CD4-positive, CD25-positive, alpha-beta regulatory T cell (primary cell): ENCODE measurements around the gene CAP2. TPM values are rescaled to one million over a fixed set of nuclear protein-coding genes. Genes with fewer than 3 reads are reported as not detected.

Source experiments
- ATAC-seq, 2 donors: fragments of 150-1000 bp; cut with Tn5 transposase; one replicate each; pipeline ENCODE4 v1.10.0; 2021; ENCODE audit warnings: low read depth in 2 of 2, moderate number of reproducible peaks in 2 of 2, moderate library complexity in 1 of 2
- DNase-seq, 3 donors: peaks; one replicate each; pipeline versions ENCODE4 v3.0.0 to v3.0.0-alpha.2; 2012 to 2022; ENCODE audit warnings: mixed read lengths in 1 of 3
- H3K27ac ChIP-seq: one replicate; pipeline ENCODE4 v1.7.0; 2013; ENCODE audit warnings: mild to moderate bottlenecking, low read length; ENCODE audit not compliant: insufficient read depth, poor library complexity, severe bottlenecking
- H3K27me3 ChIP-seq: one replicate; pipeline ENCODE4 v1.7.0; 2013; ENCODE audit warnings: low read length; ENCODE audit not compliant: control insufficient read depth, insufficient read depth
- H3K36me3 ChIP-seq: one replicate; pipeline ENCODE4 v1.7.0; 2013; ENCODE audit warnings: mild to moderate bottlenecking, low read length, moderate library complexity; ENCODE audit not compliant: control insufficient read depth, insufficient read depth
- H3K4me1 ChIP-seq: 2 replicates; pipeline ENCODE4 v1.7.0; 2013; ENCODE audit warnings: mild to moderate bottlenecking, low read length; ENCODE audit not compliant: insufficient read depth, control insufficient read depth, poor library complexity, severe bottlenecking
- H3K4me3 ChIP-seq: one replicate; pipeline ENCODE4 v1.7.0; 2013; ENCODE audit warnings: low read depth, mild to moderate bottlenecking, low read length, moderate library complexity
- H3K9me3 ChIP-seq, 2 experiments: 1 replicate in 1 of 2; 2 replicates in 1 of 2; pipeline ENCODE4 v1.7.0; 2013; ENCODE audit warnings: low read length in 2 of 2, mild to moderate bottlenecking in 1 of 2, moderate library complexity in 1 of 2; ENCODE audit not compliant: control insufficient read depth in 2 of 2
- H3K27ac Mint-ChIP-seq, 3 donors: one replicate each; pipeline ENCODE4 v1.8.0; 2020 to 2022; ENCODE audit warnings: mild to moderate bottlenecking in 3 of 3, mixed read lengths in 3 of 3, moderate library complexity in 2 of 3
- H3K27me3 Mint-ChIP-seq: one replicate; pipeline ENCODE4 v1.8.0; 2022; ENCODE audit warnings: mild to moderate bottlenecking, mixed read lengths
- H3K36me3 Mint-ChIP-seq: one replicate; pipeline ENCODE4 v1.8.0; 2020; ENCODE audit warnings: mixed read lengths
- H3K4me1 Mint-ChIP-seq, 4 donors: one replicate each; pipeline ENCODE4 v1.8.0; 2020 to 2022; ENCODE audit warnings: mixed read lengths in 4 of 4, mild to moderate bottlenecking in 1 of 4
- H3K4me3 Mint-ChIP-seq, 4 donors: one replicate each; pipeline ENCODE4 v1.8.0; 2020 to 2022; ENCODE audit warnings: mild to moderate bottlenecking in 4 of 4, mixed read lengths in 4 of 4, moderate library complexity in 3 of 4
- H3K9me3 Mint-ChIP-seq, 7 donors: one replicate each; pipeline ENCODE4 v1.8.0; 2020 to 2022; ENCODE audit warnings: mixed read lengths in 7 of 7, mild to moderate bottlenecking in 3 of 7, moderate library complexity in 2 of 7
- polyA plus RNA-seq, 4 donors: library from polyadenylated mRNA; unstranded; fragments of 300-500 nt; fragmentation: Illumina TruSeq; gene quantifications; one replicate each; pipeline ENCODE4 v1.2.3, GENCODE V29; 2021
- total RNA-seq: library from RNA; stranded (reverse); gene quantifications from one replicate; pipeline ENCODE4 v1.2.3, GENCODE V29; 2022

Gene CAP2
- total and polyA plus RNA-seq, 5 donors from 2014 or later: not detected

- DNase-seq (peak in 1 of 3 donors; percentile 29), ATAC-seq (no peak)
- no peaks in the 10 kb centered on the region for H3K4me1 ChIP-seq
- H3K27me3 ChIP-seq: peaks cover 4% of the 10 kb centered on the region
- no peaks in the 10 kb centered on the region for H3K9me3 ChIP-seq
- no peaks in the 10 kb centered on the region for H3K36me3 ChIP-seq
- Mint-ChIP-seq H3K4me1 (no peaks in the 10 kb centered on the region), H3K9me3 (peaks cover 0 to 1% (median 0%) of the 10 kb centered on the region in 7 donors), H3K36me3 (no peaks in the 10 kb centered on the region), H3K27me3 (peaks cover 23% of the 10 kb centered on the region), H3K4me3 (no peak overlapping the region), H3K27ac (no peak overlapping the region)
- H3K27ac ChIP-seq: no peak overlapping the region
- no peak overlapping the region for H3K4me3 ChIP-seq
These were observed 97.3 kb downstream of the CAP2 start for GRCh38 chr6:17490724-17491123.

GRCh38 chr6:17491416-17492142, 98.2 kb downstream of the CAP2 start:
- H3K27ac Mint-ChIP-seq: no peak overlapping the region
- H3K4me1 ChIP-seq: no peaks in the 10 kb centered on the region
- H3K9me3 ChIP-seq: no peaks in the 10 kb centered on the region
- peaks cover 23% of the 10 kb centered on the region for H3K27me3 Mint-ChIP-seq
- no peaks in the 10 kb centered on the region for H3K36me3 Mint-ChIP-seq
- no peaks in the 10 kb centered on the region for H3K4me1 Mint-ChIP-seq
- H3K9me3 Mint-ChIP-seq: peaks cover 0 to 1% (median 0%) of the 10 kb centered on the region in 7 donors
- H3K27ac ChIP-seq: no peak overlapping the region
- DNase-seq (no peak), ATAC-seq (no peak)
- H3K27me3 ChIP-seq: peaks cover 4% of the 10 kb centered on the region
- no peaks in the 10 kb centered on the region for H3K36me3 ChIP-seq
- no peak overlapping the region for H3K4me3 Mint-ChIP-seq
- no peak overlapping the region for H3K4me3 ChIP-seq

GRCh38 chr6:17492350-17492749, 99.0 kb downstream of the CAP2 start:
- Mint-ChIP-seq H3K27ac (no peak overlapping the region), H3K4me1 (no peaks in the 10 kb centered on the region), H3K9me3 (peaks cover 0 to 1% (median 0%) of the 10 kb centered on the region in 7 donors), H3K4me3 (no peak overlapping the region), H3K27me3 (peaks cover 23% of the 10 kb centered on the region), H3K36me3 (no peaks in the 10 kb centered on the region)
- Histone ChIP-seq H3K27ac (no peak overlapping the region), H3K4me3 (no peak overlapping the region), H3K36me3 (no peaks in the 10 kb centered on the region), H3K4me1 (no peaks in the 10 kb centered on the region), H3K27me3 (peaks cover 4% of the 10 kb centered on the region), H3K9me3 (no peaks in the 10 kb centered on the region)
- DNase-seq: no peak
- ATAC-seq: no peak

- Mint-ChIP-seq H3K4me1 (no peaks in the 10 kb centered on the region), H3K4me3 (no peak overlapping the region), H3K27ac (no peak overlapping the region), H3K36me3 (no peaks in the 10 kb centered on the region), H3K27me3 (peaks cover 27% of the 10 kb centered on the region), H3K9me3 (peaks cover 0 to 1% (median 0%) of the 10 kb centered on the region in 7 donors)
- Histone ChIP-seq H3K27ac (no peak overlapping the region), H3K9me3 (no peaks in the 10 kb centered on the region), H3K4me1 (no peaks in the 10 kb centered on the region), H3K27me3 (peaks cover 4% of the 10 kb centered on the region), H3K36me3 (no peaks in the 10 kb centered on the region), H3K4me3 (no peak overlapping the region)
- ATAC-seq (no peak), DNase-seq (no peak)
These were observed 99.9 kb downstream of the CAP2 start for GRCh38 chr6:17493286-17493685.

- H3K4me1 Mint-ChIP-seq: no peaks in the 10 kb centered on the region
- Histone ChIP-seq H3K27me3 (peaks cover 4% of the 10 kb centered on the region), H3K9me3 (no peaks in the 10 kb centered on the region), H3K27ac (no peak overlapping the region), H3K36me3 (no peaks in the 10 kb centered on the region), H3K4me1 (no peaks in the 10 kb centered on the region), H3K4me3 (no peak overlapping the region)
- no peak overlapping the region for H3K27ac Mint-ChIP-seq
- ATAC-seq (no peak), DNase-seq (no peak)
- peaks cover 27% of the 10 kb centered on the region for H3K27me3 Mint-ChIP-seq
- H3K9me3 Mint-ChIP-seq: peaks cover 0 to 1% (median 0%) of the 10 kb centered on the region in 7 donors
- no peaks in the 10 kb centered on the region for H3K36me3 Mint-ChIP-seq
- peak overlapping the region in 1 of 4 donors; percentile 23 for H3K4me3 Mint-ChIP-seq
These were observed 100.8 kb downstream of the CAP2 start for GRCh38 chr6:17494177-17494576.

GRCh38 chr6:17494919-17495318, 101.5 kb downstream of the CAP2 start:
- Histone ChIP-seq H3K27ac (no peak overlapping the region), H3K9me3 (no peaks in the 10 kb centered on the region), H3K27me3 (peaks cover 4% of the 10 kb centered on the region), H3K36me3 (no peaks in the 10 kb centered on the region), H3K4me1 (no peaks in the 10 kb centered on the region), H3K4me3 (no peak overlapping the region)
- no peaks in the 10 kb centered on the region for H3K36me3 Mint-ChIP-seq
- H3K4me1 Mint-ChIP-seq: no peaks in the 10 kb centered on the region
- ATAC-seq (no peak), DNase-seq (no peak)
- H3K27me3 Mint-ChIP-seq: peaks cover 27% of the 10 kb centered on the region
- H3K4me3 Mint-ChIP-seq: no peak overlapping the region
- peaks cover 0 to 1% (median 0%) of the 10 kb centered on the region in 7 donors for H3K9me3 Mint-ChIP-seq
- no peak overlapping the region for H3K27ac Mint-ChIP-seq

- Mint-ChIP-seq H3K9me3 (peaks cover 0 to 1% (median 0%) of the 10 kb centered on the region in 7 donors), H3K36me3 (no peaks in the 10 kb centered on the region), H3K27me3 (peaks cover 22% of the 10 kb centered on the region), H3K4me3 (no peak overlapping the region), H3K4me1 (no peaks in the 10 kb centered on the region), H3K27ac (no peak overlapping the region)
- H3K4me3 ChIP-seq: no peak overlapping the region
- DNase-seq: no peak
- H3K27ac ChIP-seq: no peak overlapping the region
- H3K36me3 ChIP-seq: no peaks in the 10 kb centered on the region
- H3K4me1 ChIP-seq: no peaks in the 10 kb centered on the region
- no peak for ATAC-seq
- no peaks in the 10 kb centered on the region for H3K9me3 ChIP-seq
- H3K27me3 ChIP-seq: no peaks in the 10 kb centered on the region
These were observed 104.2 kb downstream of the CAP2 start for GRCh38 chr6:17497535-17498095.

- H3K36me3 Mint-ChIP-seq: no peaks in the 10 kb centered on the region
- no peaks in the 10 kb centered on the region for H3K27me3 ChIP-seq
These were observed 108.0 kb downstream of the CAP2 start for GRCh38 chr6:17501442-17501841.

More at GRCh38 chr6:17501442-17501841, 108.0 kb downstream of the CAP2 start:
- Histone ChIP-seq H3K27ac (no peak overlapping the region), H3K4me1 (no peaks in the 10 kb centered on the region), H3K9me3 (no peaks in the 10 kb centered on the region), H3K36me3 (no peaks in the 10 kb centered on the region), H3K4me3 (no peak overlapping the region)
- Mint-ChIP-seq H3K4me1 (no peaks in the 10 kb centered on the region), H3K4me3 (no peak overlapping the region), H3K27me3 (peaks cover 4% of the 10 kb centered on the region), H3K9me3 (no peaks in the 10 kb centered on the region), H3K27ac (no peak overlapping the region)
- ATAC-seq: no peak
- DNase-seq: no peak
